Hepatocyte (in vitro differentiated cells): ENCODE results near the gene MRPL53. TPM values are rescaled to one million over a fixed set of nuclear protein-coding genes. Genes with fewer than 3 reads are reported as not detected.
A peak's percentile ranks its signal among the peaks of the same experiment; 100 is the strongest.
"Not testable (repeated sequence)": the region's sequence is repeated elsewhere in the genome, so short reads cannot be mapped to it uniquely, and the experiment has no call there.

Experiments
- DNase-seq: peaks from one replicate; pipeline ENCODE4 v3.0.0-alpha.2; 2016; ENCODE audit warnings: low spot score
- H2AFZ ChIP-seq: fragments of 200-600 bp; sonication (generic); 2 replicates; pipeline ENCODE4 v1.6.0; 2016; ENCODE audit warnings: antibody characterized with exemption, mild to moderate bottlenecking
- H3K27ac ChIP-seq: fragments of 200-600 bp; sonication (generic); 2 replicates; pipeline ENCODE4 v1.5.1; 2016; ENCODE audit warnings: mild to moderate bottlenecking
- H3K27me3 ChIP-seq: fragments of 200-600 bp; sonication (generic); 2 replicates; pipeline ENCODE4 v1.6.1; 2016
- H3K36me3 ChIP-seq: fragments of 200-600 bp; sonication (generic); replicated peaks from 2 replicates; pipeline ENCODE4 v1.5.1; 2016; ENCODE audit warnings: low read depth; ENCODE audit not compliant: insufficient read depth
- H3K4me1 ChIP-seq: fragments of 200-600 bp; sonication (generic); 2 replicates; pipeline ENCODE4 v1.5.1; 2016; ENCODE audit warnings: mild to moderate bottlenecking, moderate library complexity; ENCODE audit not compliant: insufficient read depth
- H3K4me2 ChIP-seq: fragments of 200-600 bp; sonication (generic); 2 replicates; pipeline ENCODE4 v1.6.0; 2016
- H3K4me3 ChIP-seq: fragments of 200-600 bp; sonication (generic); 2 replicates; pipeline ENCODE4 v1.5.1; 2016; ENCODE audit warnings: mild to moderate bottlenecking
- H3K79me2 ChIP-seq: fragments of 200-600 bp; sonication (generic); 2 replicates; pipeline ENCODE4 v1.6.0; 2017; ENCODE audit warnings: mild to moderate bottlenecking
- H3K9me2 ChIP-seq: fragments of 200-600 bp; sonication (generic); replicated peaks from 2 replicates; pipeline ENCODE4 v1.6.0; 2017; ENCODE audit warnings: mild to moderate bottlenecking; ENCODE audit not compliant: insufficient read depth
- H3K9me3 ChIP-seq: fragments of 200-600 bp; sonication (generic); 2 replicates; pipeline ENCODE4 v1.5.1; 2016; ENCODE audit warnings: low read depth, mild to moderate bottlenecking
- H4K20me1 ChIP-seq: fragments of 200-600 bp; sonication (generic); 2 replicates; pipeline ENCODE4 v1.6.0; 2016; ENCODE audit warnings: mild to moderate bottlenecking; ENCODE audit not compliant: insufficient read depth, poor library complexity, severe bottlenecking
- EZH2 ChIP-seq: fragments of 200-600 bp; sonication (generic); IDR thresholded peaks from 2 replicates; pipeline ENCODE4 v1.6.1; 2016; ENCODE audit warnings: antibody characterized with exemption, mild to moderate bottlenecking, borderline replicate concordance
- EZH2phosphoT487 ChIP-seq: fragments of 200-600 bp; sonication (generic); IDR thresholded peaks from one replicate; pipeline ENCODE4 v1.6.1; 2018; ENCODE audit warnings: antibody characterized with exemption, mild to moderate bottlenecking, low read depth, moderate library complexity; ENCODE audit not compliant: unreplicated experiment, severe bottlenecking
- WGBS: methylation state at CpG from one replicate; pipeline ENCODE4 v1.1.6; 2016; ENCODE audit warnings: low lambda C conversion rate; ENCODE audit errors: missing lambda C conversion rate; 5-methylcytosine and 5-hydroxymethylcytosine counted together
- polyA plus RNA-seq: library from polyadenylated mRNA; unstranded; fragments of >200 nt; fragmentation: Nextera tagmentation; extraction: Ambion mirVana; gene quantifications from 2 replicates; pipeline ENCODE4 v1.2.1, GENCODE V29; 2016
- total RNA-seq: library from RNA; depleted of rRNA; stranded (reverse); fragments of >200 nt; gene quantifications from 2 replicates; pipeline ENCODE4 v1.2.3, GENCODE V29; 2014
- TF ChIP-seq, protein P1 (sequence below): fragments of 200-600 bp; sonication (generic); IDR thresholded peaks from 2 replicates; pipeline ENCODE4 v1.5.1; 2016; ENCODE audit warnings: antibody characterized with exemption, mild to moderate bottlenecking; ENCODE audit not compliant: poor library complexity

MRPL53 gene
- total and polyA plus RNA-seq, 2 experiments from 2014 or later, result 23.4 to 95.9 TPM

DNA sequence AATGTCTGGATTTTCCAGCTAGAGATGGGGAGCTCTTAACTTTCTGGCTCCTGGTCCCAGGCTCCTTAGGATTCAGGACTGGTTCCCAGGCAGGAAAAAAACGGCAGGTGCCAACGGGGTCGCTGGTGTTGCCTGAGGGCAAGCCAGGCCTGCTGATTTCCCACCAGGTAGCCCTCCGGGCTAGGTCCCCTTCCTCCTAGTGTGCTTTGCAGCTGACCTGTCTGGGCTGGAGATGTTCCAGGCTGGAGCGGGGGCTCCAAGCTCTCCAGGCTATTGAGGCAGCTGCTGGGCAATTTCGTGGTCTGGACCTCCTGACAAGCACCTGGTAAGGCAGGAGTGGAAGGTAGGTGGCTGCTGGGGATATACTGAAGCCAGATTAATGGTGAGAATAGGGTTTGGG lies 2.0 kb upstream of the MRPL53 start:
- Histone ChIP-seq H3K4me2 (no peak overlapping the region), H3K4me3 (no peak overlapping the region), H3K4me1 (peaks cover 19% of the 10 kb centered on the region), H2AFZ (no peak overlapping the region), H3K9me2 (no peaks in the 10 kb centered on the region), H3K27me3 (no peaks in the 10 kb centered on the region), H4K20me1 (no peaks in the 10 kb centered on the region), H3K79me2 (peaks cover 24% of the 10 kb centered on the region), H3K9me3 (no peaks in the 10 kb centered on the region), H3K27ac (no peak overlapping the region), H3K36me3 (no peaks in the 10 kb centered on the region)
- peak; percentile 1 for DNase-seq
- WGBS, result 96% methylated on average over 6 of the region's 6 CpGs
- TF ChIP-seq EZH2phosphoT487 (no peak), EZH2 (no peak)
- TF ChIP-seq, protein P1, sequence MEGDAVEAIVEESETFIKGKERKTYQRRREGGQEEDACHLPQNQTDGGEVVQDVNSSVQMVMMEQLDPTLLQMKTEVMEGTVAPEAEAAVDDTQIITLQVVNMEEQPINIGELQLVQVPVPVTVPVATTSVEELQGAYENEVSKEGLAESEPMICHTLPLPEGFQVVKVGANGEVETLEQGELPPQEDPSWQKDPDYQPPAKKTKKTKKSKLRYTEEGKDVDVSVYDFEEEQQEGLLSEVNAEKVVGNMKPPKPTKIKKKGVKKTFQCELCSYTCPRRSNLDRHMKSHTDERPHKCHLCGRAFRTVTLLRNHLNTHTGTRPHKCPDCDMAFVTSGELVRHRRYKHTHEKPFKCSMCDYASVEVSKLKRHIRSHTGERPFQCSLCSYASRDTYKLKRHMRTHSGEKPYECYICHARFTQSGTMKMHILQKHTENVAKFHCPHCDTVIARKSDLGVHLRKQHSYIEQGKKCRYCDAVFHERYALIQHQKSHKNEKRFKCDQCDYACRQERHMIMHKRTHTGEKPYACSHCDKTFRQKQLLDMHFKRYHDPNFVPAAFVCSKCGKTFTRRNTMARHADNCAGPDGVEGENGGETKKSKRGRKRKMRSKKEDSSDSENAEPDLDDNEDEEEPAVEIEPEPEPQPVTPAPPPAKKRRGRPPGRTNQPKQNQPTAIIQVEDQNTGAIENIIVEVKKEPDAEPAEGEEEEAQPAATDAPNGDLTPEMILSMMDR, result no peak

DNA sequence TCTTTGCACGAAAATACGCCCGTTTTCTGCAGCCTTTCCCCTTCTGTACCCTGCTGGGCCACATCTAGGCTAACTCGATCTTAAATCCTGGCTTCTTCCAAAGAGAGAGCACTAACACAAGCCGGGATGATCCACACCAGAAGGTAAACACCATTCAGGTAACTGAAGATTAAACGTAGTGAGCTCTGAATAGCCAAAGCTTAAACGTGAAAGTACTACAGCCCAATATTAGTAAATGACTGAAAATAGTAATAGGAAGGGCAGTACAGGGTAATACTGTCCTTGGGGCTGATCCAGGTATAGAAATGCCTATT lies 422 bp upstream of the MRPL53 start:
- Histone ChIP-seq H3K27me3 (no peaks in the 10 kb centered on the region), H2AFZ (peak overlapping the region; percentile 96), H3K4me2 (peak overlapping the region; percentile 90), H3K79me2 (peaks cover 17% of the 10 kb centered on the region), H3K4me1 (peaks cover 19% of the 10 kb centered on the region), H3K9me3 (no peaks in the 10 kb centered on the region), H3K9me2 (no peaks in the 10 kb centered on the region), H3K36me3 (no peaks in the 10 kb centered on the region), H4K20me1 (no peaks in the 10 kb centered on the region), H3K4me3 (peak overlapping the region; percentile 52), H3K27ac (peak overlapping the region; percentile 97)
- no peak for DNase-seq
- WGBS, result 24% methylated on average over 7 of the region's 7 CpGs
- TF ChIP-seq EZH2 (no peak), EZH2phosphoT487 (no peak)
- TF ChIP-seq, protein P1, result no peak

GRCh38 chr2:74471332-74472065 lies 981 bp downstream of the MRPL53 start:
- no peak for DNase-seq
- H3K4me2 ChIP-seq, result peak overlapping the region; percentile 90
- peaks cover 19% of the 10 kb centered on the region for H3K4me1 ChIP-seq
- 61% methylated on average over 16 of the region's 16 CpGs for WGBS
- no peaks in the 10 kb centered on the region for H3K36me3 ChIP-seq
- H2AFZ ChIP-seq, result peak overlapping the region; percentile 96
- H3K9me3 ChIP-seq, result no peaks in the 10 kb centered on the region
- no peak for TF ChIP-seq EZH2
- TF ChIP-seq, protein P1, result no peak
- TF ChIP-seq EZH2phosphoT487, result no peak
- peak overlapping the region; percentile 97 for H3K27ac ChIP-seq
- H4K20me1 ChIP-seq, result no peaks in the 10 kb centered on the region
- H3K9me2 ChIP-seq, result no peaks in the 10 kb centered on the region
- H3K79me2 ChIP-seq, result peaks cover 17% of the 10 kb centered on the region
- peak overlapping the region; percentile 52 for H3K4me3 ChIP-seq
- H3K27me3 ChIP-seq, result no peaks in the 10 kb centered on the region

DNA sequence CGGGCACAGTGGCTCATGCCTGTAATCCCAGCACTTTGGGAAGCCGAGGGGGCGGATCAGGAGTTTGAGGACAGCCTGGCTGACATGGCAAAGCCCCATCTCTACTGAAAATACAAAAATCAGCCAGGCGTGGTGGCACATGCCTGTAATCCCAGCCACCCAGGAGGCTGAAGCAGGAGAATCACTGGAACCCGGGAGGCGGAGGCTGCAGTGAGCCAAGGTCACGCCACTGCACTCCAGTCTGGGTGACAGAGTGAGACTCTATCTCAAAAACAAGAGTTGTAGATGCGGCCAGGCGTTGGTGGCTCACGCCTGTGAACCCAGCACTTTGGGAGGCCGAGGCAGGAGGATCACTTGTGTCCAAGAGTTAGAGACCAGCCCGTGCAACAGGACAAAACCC lies 1.7 kb downstream of the MRPL53 start:
- peak overlapping the region; percentile 90 for H3K4me2 ChIP-seq
- H3K4me1 ChIP-seq, result peaks cover 19% of the 10 kb centered on the region
- not testable (repeated sequence) for DNase-seq, H3K27me3 ChIP-seq, H2AFZ ChIP-seq, H3K4me3 ChIP-seq, H3K9me3 ChIP-seq, H3K36me3 ChIP-seq, H3K27ac ChIP-seq, H4K20me1 ChIP-seq, H3K9me2 ChIP-seq
- peaks cover 24% of the 10 kb centered on the region for H3K79me2 ChIP-seq
- 97% methylated on average over 12 of the region's 12 CpGs for WGBS
